ENCODE results near the gene MT1B. TPM values are rescaled to one million over a fixed set of nuclear protein-coding genes. Genes with fewer than 3 reads are reported as not detected.

Gene MT1B
- total and polyA plus RNA-seq, 4 donors, result 1.2 to 1.5 TPM; not detected in 2

DNA sequence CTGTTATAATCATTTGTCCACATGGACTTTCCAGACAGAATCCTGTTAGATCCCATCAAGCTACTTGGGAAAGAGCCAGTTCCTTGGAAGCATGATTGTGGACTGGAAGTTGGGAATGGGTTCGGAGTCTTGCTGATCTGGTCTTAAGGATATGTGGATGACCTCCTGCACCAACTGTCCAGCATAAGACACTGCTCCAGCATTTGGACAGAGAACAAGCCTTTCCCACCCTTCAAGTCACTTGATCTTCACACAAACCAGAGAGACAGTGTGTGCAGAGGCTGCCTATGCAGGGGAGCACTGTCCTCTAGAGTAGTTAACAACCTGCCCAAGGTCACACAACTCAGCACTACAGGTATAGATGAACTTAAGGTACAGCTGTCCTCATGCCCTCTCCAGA, 5.8 kb upstream of the MT1B start (continued):
- TF ChIP-seq ZBTB33 (IDR thresholded peaks at IDR 0.05), result no peak

GRCh38 chr16:56647641-56648431, 3.9 kb upstream of the MT1B start:
- peak overlapping the region in 1 of 3 donors; percentile 18 for H3K4me3 ChIP-seq (ENCODE audit: low read depth in 1 of 3, low read length in 3 of 3)
- no peaks in the 10 kb centered on the region for H3K27me3 ChIP-seq (ENCODE audit: control insufficient read depth in 4 of 4, insufficient read depth in 4 of 4, low read length in 3 of 4)
- WGBS, result 21% methylated on average over 33 of the region's 33 CpGs
- DNase-seq (ENCODE audit: low spot score), result peak; percentile 54
- H3K9me3 ChIP-seq (ENCODE audit: control insufficient read depth in 4 of 4, low read length in 3 of 4), result no peaks in the 10 kb centered on the region
- peak; percentile 92 to 93 for TF ChIP-seq RXRA (IDR thresholded peaks at IDR 0.05)
- TF ChIP-seq ZBTB33 (IDR thresholded peaks at IDR 0.05), result peak; percentile 8
- no peak for TF ChIP-seq JUND (IDR thresholded peaks at IDR 0.05)
- TF ChIP-seq TAF1 (conservative IDR thresholded peaks at IDR 0.05), result peak; percentile 55
- peak; percentile 32 to 41 for TF ChIP-seq RAD21 (IDR thresholded peaks at IDR 0.05)
- TF ChIP-seq MAX (IDR thresholded peaks at IDR 0.05), result peak; percentile 84
- peak; percentile 34 for TF ChIP-seq HNF4G (IDR thresholded peaks at IDR 0.05)
- no peak for TF ChIP-seq FOXA1 (IDR thresholded peaks at IDR 0.05)
- TF ChIP-seq EGR1 (IDR thresholded peaks at IDR 0.05; ENCODE audit: low read depth in 2 of 2), result no peak
- TF ChIP-seq NR2F2 (IDR thresholded peaks at IDR 0.05), result peak; percentile 64
- TF ChIP-seq, protein P1, sequence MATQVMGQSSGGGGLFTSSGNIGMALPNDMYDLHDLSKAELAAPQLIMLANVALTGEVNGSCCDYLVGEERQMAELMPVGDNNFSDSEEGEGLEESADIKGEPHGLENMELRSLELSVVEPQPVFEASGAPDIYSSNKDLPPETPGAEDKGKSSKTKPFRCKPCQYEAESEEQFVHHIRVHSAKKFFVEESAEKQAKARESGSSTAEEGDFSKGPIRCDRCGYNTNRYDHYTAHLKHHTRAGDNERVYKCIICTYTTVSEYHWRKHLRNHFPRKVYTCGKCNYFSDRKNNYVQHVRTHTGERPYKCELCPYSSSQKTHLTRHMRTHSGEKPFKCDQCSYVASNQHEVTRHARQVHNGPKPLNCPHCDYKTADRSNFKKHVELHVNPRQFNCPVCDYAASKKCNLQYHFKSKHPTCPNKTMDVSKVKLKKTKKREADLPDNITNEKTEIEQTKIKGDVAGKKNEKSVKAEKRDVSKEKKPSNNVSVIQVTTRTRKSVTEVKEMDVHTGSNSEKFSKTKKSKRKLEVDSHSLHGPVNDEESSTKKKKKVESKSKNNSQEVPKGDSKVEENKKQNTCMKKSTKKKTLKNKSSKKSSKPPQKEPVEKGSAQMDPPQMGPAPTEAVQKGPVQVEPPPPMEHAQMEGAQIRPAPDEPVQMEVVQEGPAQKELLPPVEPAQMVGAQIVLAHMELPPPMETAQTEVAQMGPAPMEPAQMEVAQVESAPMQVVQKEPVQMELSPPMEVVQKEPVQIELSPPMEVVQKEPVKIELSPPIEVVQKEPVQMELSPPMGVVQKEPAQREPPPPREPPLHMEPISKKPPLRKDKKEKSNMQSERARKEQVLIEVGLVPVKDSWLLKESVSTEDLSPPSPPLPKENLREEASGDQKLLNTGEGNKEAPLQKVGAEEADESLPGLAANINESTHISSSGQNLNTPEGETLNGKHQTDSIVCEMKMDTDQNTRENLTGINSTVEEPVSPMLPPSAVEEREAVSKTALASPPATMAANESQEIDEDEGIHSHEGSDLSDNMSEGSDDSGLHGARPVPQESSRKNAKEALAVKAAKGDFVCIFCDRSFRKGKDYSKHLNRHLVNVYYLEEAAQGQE (IDR thresholded peaks at IDR 0.05), result peak; percentile 74
- TF ChIP-seq FOXA2 (IDR thresholded peaks at IDR 0.05), result peak; percentile 18
- no peak for TF ChIP-seq GABPA (IDR thresholded peaks at IDR 0.05 in 1 of 2, conservative IDR thresholded peaks at IDR 0.05 in 1 of 2)
- peak; percentile 95 for TF ChIP-seq SP1 (IDR thresholded peaks at IDR 0.05)
- TF ChIP-seq, protein P2, sequence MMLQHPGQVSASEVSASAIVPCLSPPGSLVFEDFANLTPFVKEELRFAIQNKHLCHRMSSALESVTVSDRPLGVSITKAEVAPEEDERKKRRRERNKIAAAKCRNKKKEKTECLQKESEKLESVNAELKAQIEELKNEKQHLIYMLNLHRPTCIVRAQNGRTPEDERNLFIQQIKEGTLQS (IDR thresholded peaks at IDR 0.05), result no peak
- TF ChIP-seq HNF4A (conservative IDR thresholded peaks at IDR 0.05), result peak; percentile 74 to 80
- TF ChIP-seq YY1 (IDR thresholded peaks at IDR 0.05), result peak; percentile 68
- TF ChIP-seq CTCF (IDR thresholded peaks at IDR 0.05; ENCODE audit: low read depth, low read length, missing input control), result peak; percentile 18
- H3K36me3 ChIP-seq (ENCODE audit: control insufficient read depth in 4 of 4, insufficient read depth in 3 of 4, low read depth in 1 of 4, low read length in 3 of 4), result no peaks in the 10 kb centered on the region
- H3K4me1 ChIP-seq (ENCODE audit: control insufficient read depth in 4 of 4, insufficient read depth in 4 of 4, low read length in 3 of 4), result peaks cover 5 to 31% (median 16%) of the 10 kb centered on the region in 4 donors
- H3K9ac ChIP-seq (ENCODE audit: low read depth in 1 of 2, low read length in 2 of 2), result no peak overlapping the region
- H3K27ac ChIP-seq (ENCODE audit: low read depth in 1 of 2, low read length in 2 of 2), result peak overlapping the region; percentile 62 to 77

All from liver (tissue), 9 donors.